GM10248 (cell line): ENCODE data around the gene CIDEB.

Source experiments
- CTCF ChIA-PET: fragments of 300-600 bp; sonication (Branson Sonifier 250); formaldehyde crosslinking; extraction: SDS; loops from one replicate; lab custom pipeline; 2021; ENCODE audit warnings: antibody characterized with exemption; lab: Yijun Ruan, JAX
- POLR2A ChIA-PET: fragments of 350-650 bp; sonication (Branson Sonifier 250); formaldehyde crosslinking; extraction: SDS; loops from one replicate; lab custom pipeline; 2020; ENCODE audit warnings: antibody characterized with exemption; lab: Yijun Ruan, JAX
- DNase-seq: peaks from one replicate; pipeline ENCODE4 v3.0.0; 2012; ENCODE audit errors: extremely low spot score
- CTCF ChIP-seq: IDR thresholded peaks from 2 replicates; pipeline ENCODE4 v1.5.1; 2012; ENCODE audit warnings: mild to moderate bottlenecking, low read depth; ENCODE audit errors: extremely low read depth, missing control alignments, control extremely low read depth

CIDEB gene

DNA sequence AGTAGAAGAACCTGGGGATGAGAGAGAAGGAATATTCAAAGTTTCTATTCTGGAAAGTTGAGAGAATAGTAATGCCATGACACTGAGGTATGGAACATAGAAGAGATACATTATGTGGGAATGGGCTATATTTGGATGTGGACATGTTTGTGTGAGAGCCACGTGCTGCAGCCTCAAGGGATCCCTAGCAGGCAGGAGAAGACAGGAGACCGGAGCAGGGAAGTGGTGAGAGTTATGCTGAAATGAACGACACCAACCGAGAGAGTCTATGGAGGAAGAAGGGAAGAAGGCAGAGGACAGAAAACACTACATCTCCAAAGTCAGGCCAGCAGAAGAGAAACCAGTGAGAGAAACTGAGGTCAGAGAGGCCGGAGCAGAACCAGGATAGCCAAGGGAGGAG lies 42.0 kb upstream of the CIDEB start:
- no peak for TF ChIP-seq CTCF
- ChIA-PET CTCF (interaction anchor here (0.7 to 3.2 kb wide), 7 partner anchors 9 to 81 kb away, joined by 3 to 16 read pairs (median 4); partner anchors contain the start of genes NFATC4 and RIPK3), POLR2A (no interaction called here)
- DNase-seq: no peak

GRCh38 chr14:24348186-24348585 lies 40.4 kb upstream of the CIDEB start:
- ChIA-PET POLR2A (no interaction called here), CTCF (interaction anchor here (1.2 to 5.7 kb wide), 4 partner anchors 10 to 84 kb away, joined by 3 to 71 read pairs (median 8); partner anchors contain the start of gene ADCY4)
- no peak for DNase-seq
- TF ChIP-seq CTCF: no peak

GRCh38 chr14:24347134-24347533 lies 39.4 kb upstream of the CIDEB start:
- DNase-seq: no peak
- no peak for TF ChIP-seq CTCF
- ChIA-PET CTCF (interaction anchor here (0.7 to 5.7 kb wide), 6 partner anchors 9 to 90 kb away, joined by 3 to 71 read pairs (median 6); partner anchors contain the start of gene ADCY4), POLR2A (no interaction called here)

GRCh38 chr14:24343795-24344660 lies 36.3 kb upstream of the CIDEB start:
- CTCF ChIA-PET: interaction anchor here (0.8 to 5.7 kb wide), 8 partner anchors 11 to 102 kb away, joined by 3 to 71 read pairs (median 6); partner anchors contain the start of genes ADCY4, CBLN3, KHNYN and TINF2
- DNase-seq: no peak
- POLR2A ChIA-PET: no interaction called here
- TF ChIP-seq CTCF: no peak

DNA sequence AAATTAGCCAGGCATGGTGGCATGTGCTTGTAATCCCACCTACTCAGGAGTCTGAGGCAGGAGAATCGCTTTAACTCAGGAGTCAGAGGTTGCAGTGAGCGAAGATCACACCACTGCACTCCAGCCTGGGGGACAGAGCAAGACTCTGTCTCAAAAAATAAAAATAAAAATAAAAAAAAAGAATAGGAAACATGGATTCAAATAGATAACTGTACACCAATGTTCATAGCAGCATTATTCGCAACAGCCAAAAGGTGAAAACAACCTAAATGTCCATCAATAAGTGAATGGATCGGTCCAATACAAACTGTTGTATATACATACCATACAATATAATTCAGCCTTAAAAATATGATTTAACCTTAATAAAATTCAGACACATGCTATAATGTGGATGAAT lies 35.1 kb upstream of the CIDEB start:
- ChIA-PET CTCF (interaction anchor here (1.0 to 21.9 kb wide), 5 partner anchors 10 to 94 kb away, joined by 3 to 629 read pairs (median 22); partner anchors contain the start of genes ADCY4, CBLN3 and KHNYN), POLR2A (no interaction called here)
- no peak for TF ChIP-seq CTCF
- no peak for DNase-seq

GRCh38 chr14:24340606-24341005 lies 32.8 kb upstream of the CIDEB start:
- ChIA-PET POLR2A (no interaction called here), CTCF (interaction anchor here (0.7 to 21.9 kb wide), 9 partner anchors 8 to 93 kb away, joined by 3 to 629 read pairs (median 7); partner anchors contain the start of genes CBLN3, CIDEB, KHNYN and LTB4R2)
- TF ChIP-seq CTCF: no peak
- no peak for DNase-seq
